Stomach (tissue), 9 donors: Measurements from ENCODE around the gene PLCG1. TPM values are rescaled to one million over a fixed set of nuclear protein-coding genes. Genes with fewer than 3 reads are reported as not detected.

Experiments used
- DNase-seq, 2 donors: peaks; one replicate each; pipeline versions ENCODE4 v3.0.0 to v3.0.0-alpha.2; 2013 to 2019
- H3K27ac ChIP-seq, 5 donors: fragments of 200-600 bp in 4 of 5; sonication (generic) in 4 of 5; one replicate each; pipeline ENCODE4 v1.5.1; 2013 to 2019; ENCODE audit warnings: mild to moderate bottlenecking in 1 of 5, moderate library complexity in 1 of 5
- H3K27me3 ChIP-seq, 3 donors: fragments of 200-600 bp; sonication (generic); one replicate each; pipeline ENCODE4 v1.5.1; 2017 to 2019; ENCODE audit warnings: mixed run types in 1 of 3
- H3K36me3 ChIP-seq, 4 donors: fragments of 200-600 bp; sonication (generic); 1 replicate in 3 of 4; 2 replicates in 1 of 4; pipeline ENCODE4 v1.5.1; 2016 to 2019
- H3K4me1 ChIP-seq, 4 donors: fragments of 200-600 bp; sonication (generic); one replicate each; pipeline ENCODE4 v1.5.1; 2016 to 2019
- H3K4me3 ChIP-seq, 4 donors: fragments of 200-600 bp; sonication (generic) in 3 of 4; one replicate each; pipeline ENCODE4 v1.5.1; 2016 to 2019; ENCODE audit warnings: mild to moderate bottlenecking in 1 of 4
- H3K9me3 ChIP-seq, 4 donors: fragments of 200-600 bp; sonication (generic); one replicate each; pipeline ENCODE4 v1.5.1; 2016 to 2019
- CTCF ChIP-seq, 7 experiments: fragments of 450-650 bp in 4 of 7; fragments of 200-600 bp in 3 of 7; sonication (generic) in 3 of 7; IDR thresholded peaks; one replicate each; pipeline ENCODE4 v1.5.1; 2016 to 2019; ENCODE audit warnings: antibody characterized with exemption in 7 of 7, control low read depth in 2 of 7, mild to moderate bottlenecking in 1 of 7
- EP300 ChIP-seq: sonication (generic); formaldehyde crosslinking; IDR thresholded peaks from one replicate; pipeline ENCODE4 v1.6.1; 2017; ENCODE audit warnings: antibody characterized with exemption
- POLR2A ChIP-seq, 4 donors: fragments of 450-650 bp; IDR thresholded peaks; one replicate each; pipeline ENCODE4 v1.6.1; 2016; ENCODE audit warnings: antibody characterized with exemption in 4 of 4, control low read depth in 2 of 4, mild to moderate bottlenecking in 1 of 4, moderate library complexity in 1 of 4
- POLR2AphosphoS5 ChIP-seq, 3 donors: sonication (generic); formaldehyde crosslinking; IDR thresholded peaks; one replicate each; pipeline ENCODE4 v1.6.1; 2016; ENCODE audit warnings: antibody characterized with exemption in 3 of 3
- WGBS, 5 donors: extraction: QIAGEN DNeasy Blood & Tissue Kit in 3 of 5; methylation state at CpG; one replicate each; pipeline versions ENCODE4 v1.1.5 to v1.1.7; 2013 to 2018; 5-methylcytosine and 5-hydroxymethylcytosine counted together
- intact Hi-C: fragments of 100-400 bp; cut with DNase I; formaldehyde crosslinking; loops from one replicate; pipeline ENCODE4 v1.15.1; 2023; ENCODE audit warnings: low total_unique reads
- polyA plus RNA-seq, 3 donors: library from polyadenylated mRNA; stranded (reverse); fragments of 200-250 nt; gene quantifications; one replicate each; pipeline ENCODE4 v1.2.3, GENCODE V29; 2013
- total RNA-seq, 5 donors: library from RNA; depleted of rRNA; stranded (reverse); fragments of >200 nt; gene quantifications; one replicate each; pipeline versions ENCODE4 v1.1.0 to v1.2.3, GENCODE V29; 2014 to 2016
- donor health status: healthy with polysubstance abuse.
- donor health status: Bipolar disorder and iron deficiency.
- donor health status: healthy.

Gene PLCG1
- total and polyA plus RNA-seq, 8 donors: 16.3 to 576 (median 56.0) TPM

DNA sequence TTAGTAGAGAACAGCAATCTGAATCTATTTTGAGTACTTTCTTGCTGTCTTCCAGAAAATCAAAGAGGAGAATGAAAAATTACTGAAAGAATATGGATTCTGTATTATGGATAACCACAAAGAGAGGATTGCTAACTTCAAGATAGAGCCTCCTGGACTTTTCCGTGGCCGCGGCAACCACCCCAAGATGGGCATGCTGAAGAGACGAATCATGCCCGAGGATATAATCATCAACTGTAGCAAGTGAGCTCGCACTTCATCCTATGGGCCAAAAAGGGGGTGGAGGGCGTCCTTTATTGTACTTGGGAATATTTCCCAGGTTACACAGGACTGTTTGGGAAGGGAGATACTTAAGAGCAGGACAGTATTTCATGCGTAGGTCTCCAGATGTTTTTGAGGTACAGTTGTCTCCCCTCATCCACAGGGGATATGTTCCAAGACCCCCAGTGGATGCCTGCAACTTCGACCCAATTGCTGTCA, 37.3 kb upstream of the PLCG1 start:
- intact Hi-C loops: no loop called here
- Histone ChIP-seq H3K9me3 (no peaks in the 10 kb centered on the region), H3K36me3 (peaks cover 74 to 98% (median 96%) of the 10 kb centered on the region in 4 donors), H3K27ac (no peak overlapping the region), H3K4me3 (no peak overlapping the region), H3K27me3 (no peaks in the 10 kb centered on the region), H3K4me1 (peaks cover 0 to 7% (median 0%) of the 10 kb centered on the region in 4 donors)
- 88 to 97% (median 95%) methylated on average over 9 of the region's 9 CpGs for WGBS, 5 donors
- DNase-seq: no peak
- TF ChIP-seq EP300: no peak
- TF ChIP-seq CTCF (IDR thresholded peaks at IDR 0.05): no peak
- TF ChIP-seq POLR2A (IDR thresholded peaks at IDR 0.05): no peak
- TF ChIP-seq POLR2AphosphoS5 (IDR thresholded peaks at IDR 0.05): no peak

DNA sequence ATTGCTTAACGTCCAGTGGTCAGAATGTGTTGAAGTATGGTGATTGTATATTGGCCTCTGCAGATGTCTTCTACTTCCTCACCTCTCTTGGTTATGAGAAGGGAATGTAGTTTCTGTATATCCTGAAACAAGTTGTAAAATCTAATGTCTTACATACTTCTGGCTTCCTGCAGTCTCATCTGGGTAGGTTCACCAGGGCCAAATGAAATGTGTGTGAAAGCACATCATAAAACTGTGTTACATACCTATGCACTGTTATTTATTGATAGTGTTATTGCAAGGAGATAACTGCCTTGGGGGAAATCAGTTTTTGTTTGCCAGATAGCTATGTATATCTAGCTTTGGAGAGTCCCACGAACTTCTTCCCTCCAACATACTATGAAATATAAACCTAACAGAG, 35.7 kb upstream of the PLCG1 start:
- 76 to 89% (median 80%) methylated on average over 2 of the region's 2 CpGs for WGBS, 5 donors
- intact Hi-C loops: no loop called here
- Histone ChIP-seq H3K27me3 (no peaks in the 10 kb centered on the region), H3K27ac (no peak overlapping the region), H3K36me3 (peaks cover 66 to 100% (median 97%) of the 10 kb centered on the region in 4 donors), H3K4me3 (no peak overlapping the region), H3K4me1 (no peaks in the 10 kb centered on the region), H3K9me3 (no peaks in the 10 kb centered on the region)
- no peak for DNase-seq
- TF ChIP-seq POLR2A (IDR thresholded peaks at IDR 0.05) (no peak), EP300 (no peak), CTCF (IDR thresholded peaks at IDR 0.05) (no peak), POLR2AphosphoS5 (IDR thresholded peaks at IDR 0.05) (no peak)

DNA sequence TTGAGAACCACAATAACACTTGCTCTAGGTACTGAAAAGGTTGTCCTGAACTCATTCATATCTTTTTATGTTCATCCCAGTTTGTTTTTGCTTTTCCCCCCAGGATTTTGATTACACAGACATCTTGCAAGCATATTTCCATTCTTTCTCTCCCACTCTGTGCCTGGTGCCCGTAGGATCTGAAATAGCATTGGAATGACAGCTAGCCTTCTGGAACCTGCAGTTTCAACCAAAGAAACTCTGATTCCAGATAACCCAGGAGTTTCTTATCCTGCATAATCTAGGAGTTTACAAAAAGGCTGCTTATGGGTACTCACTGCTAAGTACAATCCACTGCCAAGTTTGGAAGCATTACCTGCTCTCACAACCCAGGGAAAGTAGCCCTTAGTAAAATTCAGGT, 28.8 kb upstream of the PLCG1 start:
- no peak overlapping the region for H3K27ac ChIP-seq
- TF ChIP-seq POLR2A (IDR thresholded peaks at IDR 0.05): no peak
- TF ChIP-seq CTCF (IDR thresholded peaks at IDR 0.05): no peak
- no peak for TF ChIP-seq EP300
- no peak for TF ChIP-seq POLR2AphosphoS5 (IDR thresholded peaks at IDR 0.05)
- intact Hi-C loops: no loop called here
- peaks cover 28 to 86% (median 81%) of the 10 kb centered on the region in 4 donors for H3K36me3 ChIP-seq
- no peaks in the 10 kb centered on the region for H3K27me3 ChIP-seq
- H3K9me3 ChIP-seq: no peaks in the 10 kb centered on the region
- H3K4me3 ChIP-seq: no peak overlapping the region
- no peak for DNase-seq
- peaks cover 0 to 16% (median 9%) of the 10 kb centered on the region in 4 donors for H3K4me1 ChIP-seq
- whole genome bisulfite sequencing, 5 donors: 87 to 100% (median 94%) methylated on average over 1 of the region's 1 CpG

DNA sequence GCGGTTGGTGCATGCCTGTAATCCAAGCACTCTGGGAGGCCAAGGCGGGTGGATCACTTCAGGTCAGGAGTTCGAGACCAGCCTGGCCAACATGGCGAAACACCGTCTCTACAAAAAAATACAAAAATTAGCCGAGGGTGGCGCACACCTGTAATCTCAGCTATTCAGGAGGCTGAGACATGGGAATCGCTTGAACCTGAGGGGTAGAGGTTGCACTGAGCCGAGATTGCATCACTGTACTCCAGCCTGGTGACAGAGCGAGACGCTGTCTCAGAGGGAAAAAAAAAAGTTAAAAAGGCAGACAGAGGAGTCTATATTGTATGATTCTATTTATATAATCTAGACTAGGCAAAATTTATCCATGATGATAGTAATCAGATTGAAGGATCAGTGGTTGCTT, 27.3 kb upstream of the PLCG1 start:
- Histone ChIP-seq H3K4me1 (peaks cover 0 to 21% (median 9%) of the 10 kb centered on the region in 4 donors), H3K9me3 (no peaks in the 10 kb centered on the region), H3K4me3 (no peak overlapping the region), H3K27me3 (no peaks in the 10 kb centered on the region), H3K36me3 (peaks cover 31 to 86% (median 81%) of the 10 kb centered on the region in 4 donors), H3K27ac (no peak overlapping the region)
- intact Hi-C loops: no loop called here
- WGBS, 5 donors: 96 to 99% (median 97%) methylated on average over 11 of the region's 11 CpGs
- TF ChIP-seq CTCF (IDR thresholded peaks at IDR 0.05): no peak
- TF ChIP-seq POLR2A (IDR thresholded peaks at IDR 0.05): no peak
- no peak for TF ChIP-seq EP300
- TF ChIP-seq POLR2AphosphoS5 (IDR thresholded peaks at IDR 0.05): no peak
- DNase-seq: no peak
